Sigmoid colon (tissue), 4 donors: ENCODE measurements around the gene LYPD4.

ENCODE experiments used
- CTCF ChIP-seq, 4 experiments: fragments of 450-650 bp in 3 of 4; fragments of 200-600 bp in 1 of 4; IDR thresholded peaks; one replicate each; pipeline ENCODE4 v1.5.1; 2016 to 2019; ENCODE audit warnings: antibody characterized with exemption in 4 of 4, mild to moderate bottlenecking in 3 of 4, moderate library complexity in 2 of 4
- EP300 ChIP-seq, 4 donors: sonication (generic); formaldehyde crosslinking; IDR thresholded peaks; one replicate each; pipeline ENCODE4 v1.6.1; 2017; ENCODE audit warnings: antibody characterized with exemption in 4 of 4
- POLR2A ChIP-seq, 2 donors: fragments of 450-650 bp; IDR thresholded peaks; one replicate each; pipeline ENCODE4 v1.6.1; 2016; ENCODE audit warnings: antibody characterized with exemption in 2 of 2, mild to moderate bottlenecking in 2 of 2, moderate library complexity in 2 of 2

- TF ChIP-seq POLR2A (IDR thresholded peaks at IDR 0.05) (no peak), CTCF (IDR thresholded peaks at IDR 0.05) (no peak), EP300 (IDR thresholded peaks at IDR 0.05) (no peak)
Measured at GRCh38 chr19:41848666-41849065, 4.2 kb upstream of the LYPD4 start.
